Prostate gland (tissue), 2 donors: ENCODE data around the gene MMGT1. TPM values are rescaled to one million over a fixed set of nuclear protein-coding genes. Genes with fewer than 3 reads are reported as not detected.
"Not testable (repeated sequence)": the region's sequence is repeated elsewhere in the genome, so short reads cannot be mapped to it uniquely, and the experiment has no call there.

Source experiments
- DNase-seq: peaks from one replicate; pipeline ENCODE4 v3.0.0-alpha.2; 2019; ENCODE audit warnings: low spot score
- H3K27ac ChIP-seq, 2 donors: fragments of 200-600 bp; sonication (generic); 2 replicates each; pipeline ENCODE4 v1.5.1; 2017 to 2019
- H3K27me3 ChIP-seq: fragments of 200-600 bp; sonication (generic); replicated peaks from 2 replicates; pipeline ENCODE4 v1.5.1; 2019; ENCODE audit not compliant: insufficient read depth
- H3K36me3 ChIP-seq, 2 donors: fragments of 200-600 bp; sonication (generic); 1 replicate in 1 of 2; 2 replicates in 1 of 2; pipeline versions ENCODE4 v1.5.1 to v1.8.1; 2017 to 2019
- H3K4me1 ChIP-seq: fragments of 200-600 bp; sonication (generic); replicated peaks from 2 replicates; pipeline ENCODE4 v1.5.1; 2019
- H3K4me3 ChIP-seq, 2 donors: fragments of 200-600 bp; sonication (generic); 2 replicates each; pipeline ENCODE4 v1.5.1; 2017 to 2019
- H3K9me3 ChIP-seq: fragments of 200-600 bp; sonication (generic); 2 replicates; pipeline ENCODE4 v1.5.1; 2017
- CTCF ChIP-seq, 4 experiments: fragments of 200-600 bp in 2 of 4; fragments of 450-650 bp in 2 of 4; sonication (generic) in 2 of 4; IDR thresholded peaks; 1 replicate in 3 of 4; 2 replicates in 1 of 4; pipeline ENCODE4 v1.5.1; 2016 to 2019; ENCODE audit warnings: antibody characterized with exemption in 4 of 4, mild to moderate bottlenecking in 2 of 4, moderate library complexity in 2 of 4
- POLR2A ChIP-seq: fragments of 450-650 bp; IDR thresholded peaks from one replicate; pipeline ENCODE4 v1.6.1; 2016; ENCODE audit warnings: antibody characterized with exemption, mild to moderate bottlenecking
- POLR2AphosphoS5 ChIP-seq: sonication (generic); formaldehyde crosslinking; IDR thresholded peaks from one replicate; pipeline ENCODE4 v1.6.1; 2017; ENCODE audit warnings: antibody characterized with exemption
- WGBS: methylation state at CpG from one replicate; pipeline ENCODE4 v1.1.5; 2018; 5-methylcytosine and 5-hydroxymethylcytosine counted together
- intact Hi-C: fragments of 100-400 bp; cut with DNase I; formaldehyde crosslinking; loops from one replicate; pipeline ENCODE4 v1.14.2; 2022
- total RNA-seq, 2 donors: library from RNA; depleted of rRNA; stranded (reverse); fragments of >200 nt; gene quantifications; one replicate each; pipeline ENCODE4 v1.1.0, GENCODE V29; 2016

MMGT1 gene
- total RNA-seq, 2 donors from 2014 or later: 13.7 to 18.3 TPM

DNA sequence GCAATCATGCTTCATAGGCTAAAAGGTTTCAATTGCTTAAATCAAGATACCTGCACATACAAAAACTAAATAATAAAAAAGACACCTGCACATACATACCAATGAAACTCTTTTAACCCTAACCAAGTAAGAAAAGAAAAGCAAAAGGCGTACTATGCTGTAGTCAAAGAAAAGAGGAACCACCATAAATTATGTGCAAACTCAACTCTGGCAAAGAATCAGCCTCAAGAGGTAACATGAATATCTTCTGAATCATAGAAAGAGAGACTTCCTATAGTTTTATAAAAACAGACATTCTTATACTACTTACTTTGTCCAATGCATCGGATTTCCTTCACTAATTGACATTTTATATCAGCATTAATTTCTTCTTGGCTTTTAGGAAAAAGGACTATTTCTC lies 29.3 kb downstream of the MMGT1 start:
- intact Hi-C loops: no loop called here
- WGBS: 89% methylated on average over 2 of the region's 2 CpGs
- TF ChIP-seq CTCF (IDR thresholded peaks at IDR 0.05) (no peak), POLR2AphosphoS5 (no peak), POLR2A (no peak)
- Histone ChIP-seq H3K9me3 (no peaks in the 10 kb centered on the region), H3K4me1 (no peaks in the 10 kb centered on the region), H3K27ac (no peak overlapping the region), H3K36me3 (no peaks in the 10 kb centered on the region), H3K4me3 (no peak overlapping the region), H3K27me3 (no peaks in the 10 kb centered on the region)
- no peak for DNase-seq

DNA sequence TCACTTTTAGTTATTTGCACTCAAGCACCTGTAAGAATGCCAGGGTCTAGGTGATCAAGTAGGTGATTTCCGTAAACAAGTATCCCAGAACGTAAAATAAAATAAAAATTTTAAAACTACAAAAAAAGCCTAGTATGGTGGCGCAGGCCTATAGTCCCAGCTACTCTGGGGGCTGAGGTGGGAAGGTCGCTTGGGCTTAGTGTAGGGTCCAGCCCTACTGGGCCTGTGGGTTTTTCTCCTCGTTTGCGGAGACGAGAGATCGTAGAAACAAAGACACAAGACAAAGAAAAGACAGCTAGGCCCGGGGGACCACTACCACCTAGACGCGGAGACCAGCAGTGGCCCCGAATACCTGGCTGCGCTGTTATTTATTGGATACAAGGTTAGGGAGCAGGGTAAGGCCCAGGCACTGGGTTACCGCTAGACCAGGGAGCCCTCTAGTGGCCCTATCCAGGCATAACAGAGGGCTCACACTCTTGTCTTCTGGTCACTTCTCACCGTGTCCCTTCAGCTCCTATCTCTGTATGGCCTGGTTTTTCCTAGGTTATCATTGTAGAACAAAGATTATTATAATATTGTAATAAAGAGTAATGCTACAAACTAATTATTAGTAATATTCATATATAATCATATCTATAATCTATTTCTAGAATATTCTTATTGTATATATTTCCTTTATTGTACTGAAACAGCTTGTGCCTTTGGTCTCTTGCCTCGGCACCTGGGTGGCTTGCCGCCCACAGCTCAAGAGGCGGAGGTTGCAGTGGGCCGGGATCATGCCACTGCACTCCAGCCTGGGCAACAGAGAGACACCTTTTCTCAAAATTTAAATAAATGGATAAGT lies 41.9 kb downstream of the MMGT1 start:
- Histone ChIP-seq H3K27me3 (no peaks in the 10 kb centered on the region), H3K36me3 (no peaks in the 10 kb centered on the region), H3K4me1 (no peaks in the 10 kb centered on the region), H3K4me3 (no peak overlapping the region), H3K27ac (no peak overlapping the region), H3K9me3 (no peaks in the 10 kb centered on the region)
- no peak for TF ChIP-seq POLR2A
- peak in 2 of 4 experiments; percentile 37 to 42 for TF ChIP-seq CTCF (IDR thresholded peaks at IDR 0.05)
- peak; percentile 10 for DNase-seq
- intact Hi-C loops: no loop called here
- 46% methylated on average over 17 of the region's 19 CpGs for WGBS

- intact Hi-C loops: no loop called here
- 65% methylated on average over 2 of the region's 2 CpGs for WGBS
Measured at GRCh38 chrX:135927897-135928296, 45.9 kb downstream of the MMGT1 start.

DNA sequence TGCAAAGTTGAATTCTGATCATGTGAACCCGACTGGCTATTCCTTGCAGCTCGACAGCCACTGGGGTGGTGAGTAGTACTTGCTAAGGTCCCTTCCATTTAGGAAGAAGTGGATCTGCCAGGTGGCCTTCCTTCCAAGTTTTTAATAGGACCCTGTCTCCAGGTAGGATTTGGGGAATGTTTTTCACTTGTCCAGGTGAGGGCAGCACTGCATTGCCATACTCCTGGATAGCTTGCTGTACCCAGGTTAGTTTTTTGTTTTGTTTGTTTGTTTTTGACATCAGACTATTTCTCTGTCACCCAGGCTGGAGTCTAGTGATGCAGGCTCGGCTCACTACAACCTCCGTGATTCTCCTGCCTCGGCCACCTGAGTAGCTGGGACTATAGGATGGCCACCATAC lies 50.4 kb downstream of the MMGT1 start:
- DNase-seq: no peak
- no peak for TF ChIP-seq POLR2A
- TF ChIP-seq CTCF (IDR thresholded peaks at IDR 0.05): no peak
- no peak for TF ChIP-seq POLR2AphosphoS5
- H3K27me3 ChIP-seq: no peaks in the 10 kb centered on the region
- no peak overlapping the region for H3K27ac ChIP-seq
- H3K36me3 ChIP-seq: no peaks in the 10 kb centered on the region
- intact Hi-C loops: no loop called here
- no peaks in the 10 kb centered on the region for H3K9me3 ChIP-seq
- H3K4me1 ChIP-seq: no peaks in the 10 kb centered on the region
- H3K4me3 ChIP-seq: no peak overlapping the region
- 84% methylated on average over 5 of the region's 5 CpGs for WGBS

More at GRCh38 chrX:135927897-135928296, 45.9 kb downstream of the MMGT1 start:
- H3K4me1 ChIP-seq: no peaks in the 10 kb centered on the region
- no peak for DNase-seq
- no peak for TF ChIP-seq POLR2AphosphoS5
- TF ChIP-seq CTCF (IDR thresholded peaks at IDR 0.05): no peak
- no peak for TF ChIP-seq POLR2A
- H3K27me3 ChIP-seq: no peaks in the 10 kb centered on the region
- no peak overlapping the region for H3K4me3 ChIP-seq
- H3K9me3 ChIP-seq: no peaks in the 10 kb centered on the region
- no peak overlapping the region for H3K27ac ChIP-seq
- H3K36me3 ChIP-seq: no peaks in the 10 kb centered on the region

DNA sequence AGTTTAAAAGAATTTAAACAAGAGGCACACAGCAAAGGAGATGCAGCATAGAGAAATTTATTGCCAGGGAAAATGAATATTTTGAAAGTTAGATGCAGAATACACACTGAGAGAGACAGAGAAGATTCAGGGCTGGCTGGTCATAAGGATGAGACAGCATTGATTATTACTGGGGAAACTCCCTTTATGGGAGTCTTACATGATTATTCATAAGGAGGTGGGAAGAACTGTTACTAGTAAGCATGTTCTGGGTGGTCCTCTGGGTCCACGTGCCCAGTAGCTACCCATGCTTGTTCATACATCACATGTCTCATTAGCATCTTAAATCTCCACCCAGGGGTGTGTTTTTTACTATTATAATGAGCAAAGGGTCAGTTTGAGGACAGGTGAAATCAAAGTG lies 53.3 kb downstream of the MMGT1 start:
- H3K36me3 ChIP-seq, H3K4me3 ChIP-seq, H3K4me1 ChIP-seq, DNase-seq, intact Hi-C loops, H3K27ac ChIP-seq, H3K27me3 ChIP-seq, H3K9me3 ChIP-seq: not testable (repeated sequence)
- 81% methylated on average over 1 of the region's 1 CpG for WGBS
